Stomach (tissue), 4 donors: ENCODE measurements around the gene F11R.

Experiments used
- EP300 ChIP-seq: sonication (generic); formaldehyde crosslinking; IDR thresholded peaks from one replicate; pipeline ENCODE4 v1.6.1; 2017; ENCODE audit warnings: antibody characterized with exemption
- POLR2A ChIP-seq, 4 donors: fragments of 450-650 bp; IDR thresholded peaks; one replicate each; pipeline ENCODE4 v1.6.1; 2016; ENCODE audit warnings: antibody characterized with exemption in 4 of 4, control low read depth in 2 of 4, mild to moderate bottlenecking in 1 of 4, moderate library complexity in 1 of 4
- POLR2AphosphoS5 ChIP-seq, 3 donors: sonication (generic); formaldehyde crosslinking; IDR thresholded peaks; one replicate each; pipeline ENCODE4 v1.6.1; 2016; ENCODE audit warnings: antibody characterized with exemption in 3 of 3
- TF ChIP-seq, protein P1 (sequence below), 7 experiments: fragments of 450-650 bp in 4 of 7; fragments of 200-600 bp in 3 of 7; sonication (generic) in 3 of 7; IDR thresholded peaks; one replicate each; pipeline ENCODE4 v1.5.1; 2016 to 2019; ENCODE audit warnings: antibody characterized with exemption in 7 of 7, control low read depth in 2 of 7, mild to moderate bottlenecking in 1 of 7

DNA sequence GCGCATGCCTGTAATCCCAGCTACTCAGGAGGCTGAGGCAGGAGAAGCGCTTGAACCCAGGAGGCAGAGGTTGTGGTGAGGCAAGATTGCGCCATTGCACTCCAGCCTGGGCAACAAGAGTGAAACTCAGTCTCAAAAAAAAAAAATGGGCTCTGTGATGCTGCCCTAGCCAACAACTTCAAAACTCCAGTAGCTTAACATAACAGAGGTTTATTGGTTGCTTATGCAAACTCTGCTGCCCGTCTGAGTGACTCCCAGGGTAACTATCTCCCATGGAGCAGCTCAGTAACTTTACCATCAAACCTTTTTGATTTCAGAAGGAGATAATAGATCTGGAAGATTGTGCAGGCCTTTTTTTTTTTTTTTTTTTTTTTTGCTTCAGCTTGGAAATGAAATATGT lies 47.5 kb downstream of the F11R start:
- no peak for TF ChIP-seq POLR2A (IDR thresholded peaks at IDR 0.05)
- TF ChIP-seq POLR2AphosphoS5 (IDR thresholded peaks at IDR 0.05) = no peak
- TF ChIP-seq EP300 = no peak
- TF ChIP-seq, protein P1, sequence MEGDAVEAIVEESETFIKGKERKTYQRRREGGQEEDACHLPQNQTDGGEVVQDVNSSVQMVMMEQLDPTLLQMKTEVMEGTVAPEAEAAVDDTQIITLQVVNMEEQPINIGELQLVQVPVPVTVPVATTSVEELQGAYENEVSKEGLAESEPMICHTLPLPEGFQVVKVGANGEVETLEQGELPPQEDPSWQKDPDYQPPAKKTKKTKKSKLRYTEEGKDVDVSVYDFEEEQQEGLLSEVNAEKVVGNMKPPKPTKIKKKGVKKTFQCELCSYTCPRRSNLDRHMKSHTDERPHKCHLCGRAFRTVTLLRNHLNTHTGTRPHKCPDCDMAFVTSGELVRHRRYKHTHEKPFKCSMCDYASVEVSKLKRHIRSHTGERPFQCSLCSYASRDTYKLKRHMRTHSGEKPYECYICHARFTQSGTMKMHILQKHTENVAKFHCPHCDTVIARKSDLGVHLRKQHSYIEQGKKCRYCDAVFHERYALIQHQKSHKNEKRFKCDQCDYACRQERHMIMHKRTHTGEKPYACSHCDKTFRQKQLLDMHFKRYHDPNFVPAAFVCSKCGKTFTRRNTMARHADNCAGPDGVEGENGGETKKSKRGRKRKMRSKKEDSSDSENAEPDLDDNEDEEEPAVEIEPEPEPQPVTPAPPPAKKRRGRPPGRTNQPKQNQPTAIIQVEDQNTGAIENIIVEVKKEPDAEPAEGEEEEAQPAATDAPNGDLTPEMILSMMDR (IDR thresholded peaks at IDR 0.05) = no peak
